B cell (primary cell): Measurements from ENCODE around the gene MRPS22. TPM values are rescaled to one million over a fixed set of nuclear protein-coding genes. Genes with fewer than 3 reads are reported as not detected.

Experiments used
- ATAC-seq: fragments of 200-7000 bp; cut with Tn5 transposase; one replicate; pipeline ENCODE4 v1.10.0; 2021; ENCODE audit warnings: low read depth, mild to moderate bottlenecking, moderate number of reproducible peaks, moderate library complexity
- CTCF ChIA-PET: fragments of 350-600 bp; sonication (Branson Sonifier 250); formaldehyde crosslinking; loops from one replicate; lab custom pipeline; 2021; ENCODE audit warnings: antibody characterized with exemption, inconsistent platforms; lab: Charles Lee
- POLR2A ChIA-PET: fragments of 350-600 bp; sonication (Branson Sonifier 250); formaldehyde crosslinking; loops from one replicate; lab custom pipeline; 2021; ENCODE audit warnings: antibody characterized with exemption; lab: Charles Lee
- DNase-seq: peaks from one replicate; pipeline ENCODE4 v3.0.0; 2013
- H2AFZ ChIP-seq: 2 replicates; pipeline ENCODE4 v1.6.1; 2012; ENCODE audit warnings: mild to moderate bottlenecking, low read depth, low read length; ENCODE audit not compliant: insufficient read depth, poor library complexity, severe bottlenecking
- H3K27ac ChIP-seq, 2 donors: 1 replicate in 1 of 2; 2 replicates in 1 of 2; pipeline ENCODE4 v1.5.1; 2012 to 2013; ENCODE audit warnings: low read length in 2 of 2, mild to moderate bottlenecking in 2 of 2, moderate library complexity in 1 of 2
- H3K27me3 ChIP-seq, 4 experiments: fragments of 200-600 bp in 1 of 4; sonication (generic) in 1 of 4; replicated peaks in 1 of 4; 1 replicate in 2 of 4; 2 replicates in 2 of 4; pipeline versions ENCODE4 v1.6.1 to v1.7.0; 2013 to 2016; ENCODE audit warnings: low read length in 3 of 4, mild to moderate bottlenecking in 2 of 4, mixed read lengths in 1 of 4, moderate library complexity in 1 of 4; ENCODE audit not compliant: insufficient read depth in 4 of 4, control insufficient read depth in 3 of 4; ENCODE audit errors: control extremely low read depth in 1 of 4
- H3K36me3 ChIP-seq, 2 experiments: replicated peaks in 1 of 2; 1 replicate in 1 of 2; 2 replicates in 1 of 2; pipeline versions ENCODE4 v1.6.1 to v1.7.1; 2013; ENCODE audit warnings: low read length in 1 of 2; ENCODE audit not compliant: insufficient read depth in 2 of 2, control insufficient read depth in 1 of 2; ENCODE audit errors: control extremely low read depth in 1 of 2, extremely low read depth in 1 of 2
- H3K4me1 ChIP-seq, 2 donors: fragments of 200-600 bp in 1 of 2; sonication (generic) in 1 of 2; 1 replicate in 1 of 2; 2 replicates in 1 of 2; pipeline versions ENCODE4 v1.5.1 to v1.6.1; 2013 to 2017; ENCODE audit warnings: low read length in 2 of 2; ENCODE audit not compliant: control insufficient read depth in 2 of 2, insufficient read depth in 2 of 2
- H3K4me2 ChIP-seq: replicated peaks from 2 replicates; pipeline ENCODE3; 2012; ENCODE audit warnings: mild to moderate bottlenecking, low read depth, low read length; ENCODE audit not compliant: poor library complexity, severe bottlenecking
- H3K4me3 ChIP-seq, 5 experiments: fragments of 200-600 bp in 1 of 5; sonication (generic) in 1 of 5; 1 replicate in 3 of 5; 2 replicates in 2 of 5; pipeline versions ENCODE4 v1.5.1 to v1.7.0; 2011 to 2016; ENCODE audit warnings: low read length in 4 of 5, mild to moderate bottlenecking in 4 of 5, low read depth in 2 of 5, control low read depth in 1 of 5, moderate library complexity in 1 of 5; ENCODE audit not compliant: insufficient read depth in 1 of 5; ENCODE audit errors: control extremely low read depth in 1 of 5, extremely low read depth in 1 of 5
- H3K79me2 ChIP-seq: fragments of 200-600 bp; sonication (generic); one replicate; pipeline ENCODE4 v1.6.0; 2016; ENCODE audit warnings: low read length; ENCODE audit not compliant: control insufficient read depth, insufficient read depth
- H3K9ac ChIP-seq: fragments of 200-600 bp; sonication (generic); 2 replicates; pipeline ENCODE4 v1.6.1; 2017; ENCODE audit warnings: mild to moderate bottlenecking, low read length, moderate library complexity
- H3K9me3 ChIP-seq, 3 donors: one replicate each; pipeline versions ENCODE4 v1.6.1 to v1.7.1; 2013; ENCODE audit warnings: low read length in 2 of 3; ENCODE audit not compliant: control insufficient read depth in 2 of 3, insufficient read depth in 1 of 3; ENCODE audit errors: control extremely low read depth in 1 of 3
- H4K20me1 ChIP-seq: 2 replicates; pipeline ENCODE4 v1.6.0; 2012; ENCODE audit warnings: mild to moderate bottlenecking, low read length; ENCODE audit not compliant: insufficient read depth, control insufficient read depth, poor library complexity, severe bottlenecking
- H3K27ac Mint-ChIP-seq: one replicate; pipeline ENCODE4 v1.8.0; 2021; ENCODE audit warnings: mixed read lengths
- H3K27me3 Mint-ChIP-seq: one replicate; pipeline ENCODE4 v1.8.0; 2021; ENCODE audit warnings: mixed read lengths
- H3K4me1 Mint-ChIP-seq: one replicate; pipeline ENCODE4 v1.8.0; 2021; ENCODE audit warnings: mixed read lengths
- H3K4me3 Mint-ChIP-seq: one replicate; pipeline ENCODE4 v1.8.0; 2021; ENCODE audit warnings: mixed read lengths
- H3K9me3 Mint-ChIP-seq: one replicate; pipeline ENCODE4 v1.8.0; 2022; ENCODE audit warnings: mixed read lengths; ENCODE audit not compliant: insufficient read depth
- CTCF ChIP-seq: fragments of 200-600 bp; IDR thresholded peaks from one replicate; pipeline ENCODE4 v1.8.0; 2022; ENCODE audit warnings: antibody characterized with exemption, mild to moderate bottlenecking
- EZH2 ChIP-seq: IDR thresholded peaks from 2 replicates; pipeline ENCODE4 v1.6.1; 2012; ENCODE audit warnings: borderline replicate concordance, low read depth, mild to moderate bottlenecking, moderate library complexity, low read length; ENCODE audit not compliant: insufficient read depth, poor library complexity, severe bottlenecking
- WGBS: methylation state at CpG from one replicate; pipeline ENCODE4 v1.1.5; 2013; ENCODE audit warnings: missing lambda C conversion rate; ENCODE audit not compliant: insufficient coverage; 5-methylcytosine and 5-hydroxymethylcytosine counted together
- intact Hi-C: fragments of 100-400 bp; cut with micrococcal nuclease; formaldehyde crosslinking; loops from one replicate; pipeline ENCODE4 v1.10.0; 2022
- polyA plus RNA-seq: library from polyadenylated mRNA; depleted of rRNA; stranded (reverse); fragments of >200 nt; gene quantifications from 2 replicates; pipeline ENCODE4 v1.2.3, GENCODE V29; 2012
- total RNA-seq, 2 donors: library from RNA; stranded (reverse); fragments of 120-200 nt in 1 of 2; gene quantifications; 1 replicate in 1 of 2; 2 replicates in 1 of 2; pipeline versions ENCODE4 v1.2.3 to v1.2.4, GENCODE V29; 2013 to 2022

Gene MRPS22
- total and polyA plus RNA-seq, 2 donors (not counting 1 experiment from before 2014, with no cell fraction given): 19.1 to 32.5 TPM

GRCh38 chr3:139388077-139388476 lies 44.3 kb downstream of the MRPS22 start:
- H3K27me3 ChIP-seq: no peaks in the 10 kb centered on the region
- H4K20me1 ChIP-seq: no peaks in the 10 kb centered on the region
- intact Hi-C loops: loop anchor here (5.0 kb wide), 2 partner anchors 289 to 1216 kb away; partner anchors contain the start of genes DBR1 and NMNAT3
- peaks cover 0 to 13% of the 10 kb centered on the region in 2 experiments for H3K36me3 ChIP-seq
- Mint-ChIP-seq H3K27me3 (no peaks in the 10 kb centered on the region), H3K4me1 (peaks cover 42% of the 10 kb centered on the region), H3K9me3 (no peaks in the 10 kb centered on the region), H3K27ac (no peak overlapping the region), H3K4me3 (peak overlapping the region; percentile 57)
- peaks cover 16 to 21% of the 10 kb centered on the region in 2 donors for H3K4me1 ChIP-seq
- H2AFZ ChIP-seq: no peak overlapping the region
- H3K9ac ChIP-seq: no peak overlapping the region
- ATAC-seq: no peak
- H3K27ac ChIP-seq: no peak overlapping the region
- H3K9me3 ChIP-seq: no peaks in the 10 kb centered on the region
- peaks cover 76% of the 10 kb centered on the region for H3K79me2 ChIP-seq
- ChIA-PET CTCF (no interaction called here), POLR2A (interaction anchor here (1.2 kb wide), 1 partner anchor 44 kb away, joined by 5 read pairs; the partner anchor contains the start of gene MRPS22)
- H3K4me3 ChIP-seq: no peak overlapping the region
- no CpG with 5 or more reads among the region's 10 CpGs for WGBS
- no peak for DNase-seq
- TF ChIP-seq EZH2 (no peak), CTCF (no peak)
- peak overlapping the region; percentile 89 for H3K4me2 ChIP-seq

GRCh38 chr3:139388821-139389551 lies 45.2 kb downstream of the MRPS22 start:
- WGBS: 4% methylated on average over 20 of the region's 25 CpGs
- ATAC-seq (no peak), DNase-seq (no peak)
- H3K4me1 ChIP-seq: peaks cover 16 to 21% of the 10 kb centered on the region in 2 donors
- no peaks in the 10 kb centered on the region for H3K27me3 Mint-ChIP-seq
- no peaks in the 10 kb centered on the region for H3K9me3 Mint-ChIP-seq
- H3K4me1 Mint-ChIP-seq: peaks cover 42% of the 10 kb centered on the region
- H3K79me2 ChIP-seq: peaks cover 76% of the 10 kb centered on the region
- peak overlapping the region; percentile 95 for H3K27ac Mint-ChIP-seq
- H3K4me3 ChIP-seq: peak overlapping the region; percentile 73 to 96 (median 79)
- H3K4me3 Mint-ChIP-seq: peak overlapping the region; percentile 96
- no peaks in the 10 kb centered on the region for H4K20me1 ChIP-seq
- no peaks in the 10 kb centered on the region for H3K27me3 ChIP-seq
- POLR2A ChIA-PET: interaction anchor here (0.9 to 1.2 kb wide), 2 partner anchors 44 to 45 kb away, joined by 3 to 5 read pairs; partner anchors contain the start of gene MRPS22
- H2AFZ ChIP-seq: peak overlapping the region; percentile 98
- CTCF ChIA-PET: no interaction called here
- H3K9me3 ChIP-seq: no peaks in the 10 kb centered on the region
- H3K9ac ChIP-seq: peak overlapping the region; percentile 97
- peak overlapping the region; percentile 89 for H3K4me2 ChIP-seq
- intact Hi-C loops: loop anchor here (1.0 to 5.0 kb wide), 4 partner anchors 46 to 1552 kb away; partner anchors contain the start of genes DBR1, NMNAT3 and SLC25A36
- H3K36me3 ChIP-seq: peaks cover 0 to 5% of the 10 kb centered on the region in 2 experiments
- H3K27ac ChIP-seq: peak overlapping the region; percentile 86 to 94
- TF ChIP-seq CTCF (no peak), EZH2 (no peak)
